GM10847 (cell line): ENCODE data around the gene GALNT13.

Source experiments
- POLR2A ChIP-seq: IDR thresholded peaks from 2 replicates; pipeline ENCODE4 v1.6.1; 2011; ENCODE audit not compliant: insufficient read length; ENCODE audit errors: extremely low read depth

The GALNT13 gene

GRCh38 chr2:154158101-154158500, 286.4 kb downstream of the GALNT13 start:
- no peak for TF ChIP-seq POLR2A

DNA sequence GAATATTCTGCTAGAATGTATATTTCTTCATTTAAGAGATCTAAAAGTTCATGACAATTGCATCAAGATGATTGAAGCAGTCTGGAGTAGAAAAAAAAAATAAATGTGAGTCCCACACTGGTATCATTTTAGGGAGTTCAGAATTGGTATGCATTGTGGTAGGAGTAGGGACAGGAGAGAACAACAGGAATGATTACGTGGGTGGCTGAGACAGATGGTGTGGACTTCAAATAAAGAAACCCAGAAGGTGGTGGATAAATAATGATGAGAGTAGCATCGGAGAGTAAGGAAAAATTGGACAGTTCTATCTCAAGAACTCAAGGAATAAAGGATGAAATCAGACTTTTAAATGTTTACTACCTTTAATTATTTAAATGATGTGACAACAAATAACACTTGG, 289.6 kb downstream of the GALNT13 start:
- TF ChIP-seq POLR2A = no peak

DNA sequence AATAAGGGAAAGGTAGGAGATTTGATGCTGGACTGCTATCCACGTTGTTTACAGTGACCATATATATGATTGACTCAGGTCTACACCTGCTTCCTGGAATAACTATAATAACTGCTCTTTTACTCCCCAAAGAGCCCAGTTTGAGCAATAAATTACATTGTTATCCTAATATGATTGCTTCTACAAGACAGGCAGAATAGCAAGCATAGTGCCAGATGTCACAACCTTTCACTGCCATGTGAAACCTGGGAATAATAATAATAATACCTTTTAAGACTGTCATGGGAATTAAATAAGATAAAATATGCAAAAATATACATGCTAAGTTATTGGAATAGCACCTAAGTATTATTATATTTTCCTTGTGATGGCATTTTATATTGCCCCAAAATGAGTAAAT, 298.7 kb downstream of the GALNT13 start:
- no peak for TF ChIP-seq POLR2A

GRCh38 chr2:154173164-154173563, 301.4 kb downstream of the GALNT13 start:
- no peak for TF ChIP-seq POLR2A

GRCh38 chr2:154173919-154174318, 302.2 kb downstream of the GALNT13 start:
- TF ChIP-seq POLR2A = no peak

GRCh38 chr2:154182008-154182407, 310.3 kb downstream of the GALNT13 start:
- TF ChIP-seq POLR2A = no peak

DNA sequence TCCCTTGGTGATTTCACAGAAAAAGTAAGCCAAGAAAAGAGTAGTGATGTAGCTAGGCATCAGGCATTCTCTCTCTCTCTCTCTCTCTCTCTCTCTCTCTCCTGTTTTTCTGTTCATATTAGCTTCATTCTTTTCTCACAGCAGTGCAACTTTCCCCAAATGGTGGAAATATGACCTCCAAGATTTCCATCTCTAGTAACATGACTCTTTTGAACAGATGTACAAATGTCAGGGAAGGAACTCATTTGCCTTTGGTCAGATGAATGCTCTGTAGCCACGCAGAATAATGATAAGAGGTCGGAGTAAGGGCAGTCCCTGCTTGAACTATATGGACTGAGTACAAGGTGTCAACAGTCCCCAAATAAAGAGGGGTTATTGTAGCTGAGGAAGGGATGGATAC, 316.2 kb downstream of the GALNT13 start:
- no peak for TF ChIP-seq POLR2A

- no peak for TF ChIP-seq POLR2A
Observed at GRCh38 chr2:154189953-154190352, 318.2 kb downstream of the GALNT13 start.

DNA sequence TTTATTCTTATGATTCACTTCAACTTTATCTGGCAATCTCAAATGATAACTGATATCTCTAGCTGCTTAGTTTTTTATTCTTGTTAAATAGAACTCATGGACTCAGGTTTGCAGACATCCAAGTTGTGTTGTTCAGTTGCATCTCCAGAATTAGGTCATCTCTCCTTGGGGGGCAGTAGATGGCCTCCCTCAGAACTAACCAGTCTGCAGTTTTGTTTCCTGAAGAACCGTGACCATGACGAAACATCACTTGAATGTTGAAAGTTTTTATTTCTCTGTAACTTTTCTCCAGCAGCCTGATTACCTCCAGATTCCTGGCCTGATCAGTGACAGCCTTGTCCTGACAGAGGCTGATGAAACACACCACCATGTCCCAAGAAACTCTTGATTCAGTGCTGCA, 321.5 kb downstream of the GALNT13 start:
- no peak for TF ChIP-seq POLR2A

DNA sequence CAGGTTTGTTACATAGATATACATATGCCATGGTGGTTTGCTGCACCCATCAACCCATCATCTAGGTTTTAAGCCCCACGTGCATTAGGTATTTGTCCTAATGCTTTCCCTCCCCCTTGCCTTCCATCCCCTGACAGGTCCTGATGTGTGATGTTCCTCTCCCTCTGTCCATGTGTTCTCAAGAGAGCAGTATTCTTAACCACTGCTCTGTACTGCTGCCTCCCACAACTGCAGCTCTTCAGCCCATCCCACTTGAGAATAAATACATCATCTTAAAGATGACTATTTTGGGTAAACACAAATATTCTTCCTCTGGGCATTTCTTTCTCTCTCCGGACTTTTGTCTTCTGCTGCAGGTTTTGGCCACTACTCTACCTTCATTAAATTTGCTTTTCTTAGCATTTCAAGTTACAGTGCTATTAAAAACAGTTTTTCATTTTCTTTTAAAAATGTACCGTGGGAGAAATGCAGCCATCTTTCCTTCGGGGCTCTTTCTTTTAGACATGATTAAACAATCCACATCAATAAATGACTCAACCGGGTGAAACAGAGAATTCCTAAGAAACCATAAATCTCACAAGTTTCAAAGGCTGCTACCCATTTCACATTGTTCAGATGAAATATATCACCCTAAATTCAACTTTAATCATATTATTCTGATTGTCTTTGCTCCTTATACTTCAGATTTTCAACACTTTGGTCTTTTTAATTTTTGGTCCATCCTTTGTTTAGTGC, 323.4 kb downstream of the GALNT13 start:
- no peak for TF ChIP-seq POLR2A

DNA sequence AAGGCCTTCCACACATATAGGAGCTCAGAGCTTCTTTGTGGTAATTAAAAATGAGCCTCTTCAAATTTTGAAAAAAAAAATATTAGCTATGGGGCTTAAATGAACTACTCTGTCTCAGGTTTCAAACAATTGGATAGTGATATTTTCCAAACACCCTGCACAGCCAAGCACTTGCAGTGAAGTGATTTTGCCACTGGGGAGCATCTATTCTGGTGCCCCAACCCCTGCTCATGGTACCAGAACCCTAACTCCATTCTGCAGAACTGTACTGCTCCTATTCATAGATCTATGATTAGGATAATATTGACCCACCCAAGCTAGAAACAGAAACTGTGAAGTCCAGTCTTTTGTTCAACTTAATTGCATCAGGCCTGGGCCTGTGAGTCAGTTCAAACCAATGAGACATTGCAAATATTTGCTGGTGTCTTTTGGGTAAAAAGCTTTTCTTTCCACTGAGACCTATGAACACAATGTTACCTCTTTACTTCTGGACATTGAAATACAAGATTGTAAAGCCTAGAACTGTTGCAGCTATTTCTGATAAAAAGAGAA, 324.0 kb downstream of the GALNT13 start:
- no peak for TF ChIP-seq POLR2A

GRCh38 chr2:154198866-154199265, 327.1 kb downstream of the GALNT13 start:
- no peak for TF ChIP-seq POLR2A

- no peak for TF ChIP-seq POLR2A
Observed at GRCh38 chr2:154203206-154203605, 331.5 kb downstream of the GALNT13 start.

- no peak for TF ChIP-seq POLR2A
Observed at GRCh38 chr2:154203902-154204301, 332.2 kb downstream of the GALNT13 start.

DNA sequence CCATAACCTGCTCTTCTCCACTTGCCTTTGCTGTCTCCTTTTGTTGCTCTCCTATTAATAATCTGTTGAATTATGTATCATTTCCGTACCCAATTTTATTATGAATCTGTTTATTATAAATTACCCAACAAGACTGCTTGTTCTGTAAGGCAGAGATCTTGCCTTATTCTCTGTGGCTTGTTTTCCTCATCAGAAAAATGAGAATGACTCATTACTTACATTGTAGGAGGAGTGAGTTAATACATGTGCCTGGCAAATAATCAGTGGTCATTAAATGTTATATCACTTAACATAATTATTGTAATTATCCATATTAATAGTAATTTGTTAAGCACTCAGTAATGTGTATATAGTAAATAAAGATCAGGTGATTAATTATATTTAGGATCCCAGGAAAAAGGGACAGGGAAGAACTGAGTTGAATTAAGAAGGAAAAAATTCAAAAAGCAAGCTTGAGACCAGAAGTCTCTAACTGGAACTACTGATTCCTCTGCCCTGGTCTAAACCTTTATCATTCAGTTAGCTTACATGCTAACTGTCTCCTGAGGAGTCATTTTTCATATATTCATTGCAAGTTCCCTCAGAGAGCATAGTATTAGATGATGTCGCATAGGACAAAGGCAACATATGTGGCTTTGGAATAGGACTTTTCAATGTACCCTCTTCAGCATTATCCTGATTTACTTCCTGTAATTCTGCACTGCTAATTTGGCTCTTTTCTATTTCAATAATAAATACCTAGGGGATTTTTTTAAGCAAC, 335.7 kb downstream of the GALNT13 start:
- TF ChIP-seq POLR2A = no peak

- no peak for TF ChIP-seq POLR2A
Observed at GRCh38 chr2:154223726-154224125, 352.0 kb downstream of the GALNT13 start.
